Measurements from ENCODE around the gene TRIM32. TPM values are rescaled to one million over a fixed set of nuclear protein-coding genes. Genes with fewer than 3 reads are reported as not detected.

Gene TRIM32
- total and polyA plus RNA-seq, 2 of the 13 experiments (the other 11 are each of a cell fraction or from before 2014, with no cell fraction given): 6.5 to 7.7 TPM

DNA sequence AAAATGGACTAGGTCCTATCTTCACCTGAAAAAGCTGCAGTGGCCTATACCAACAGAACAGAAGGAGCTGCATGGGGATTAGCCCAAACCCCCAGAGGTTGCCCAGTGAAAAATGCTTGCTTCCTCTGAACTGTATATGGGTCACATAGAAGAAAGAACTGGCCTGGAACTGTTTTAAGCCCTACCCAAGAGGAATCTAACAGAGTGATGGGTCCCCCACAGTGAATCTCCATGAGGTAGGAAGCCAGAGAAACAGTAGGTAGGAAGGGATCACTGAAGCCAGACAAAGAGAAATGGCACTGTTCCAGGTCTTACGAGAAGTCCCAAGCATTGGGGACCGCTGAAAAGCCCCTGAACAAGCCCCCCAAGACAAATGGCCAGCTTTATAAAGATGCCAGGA, 28.8 kb upstream of the TRIM32 start (continued):
- TF ChIP-seq GMEB1 (CRISPR knock-in tag; IDR thresholded peaks at IDR 0.05; ENCODE audit: borderline replicate concordance) (no peak), ESRRA (CRISPR knock-in tag; IDR thresholded peaks at IDR 0.05; ENCODE audit: low read depth) (no peak), ZNF460 (CRISPR knock-in tag; IDR thresholded peaks at IDR 0.05; ENCODE audit: borderline replicate concordance) (no peak), SIN3A (IDR thresholded peaks at IDR 0.05; ENCODE audit: borderline replicate concordance, low read depth, low read length) (no peak), ZNF101 (CRISPR knock-in tag; IDR thresholded peaks at IDR 0.05; ENCODE audit: borderline replicate concordance, low read depth) (no peak), NAIF1 (CRISPR knock-in tag; IDR thresholded peaks at IDR 0.05; ENCODE audit: borderline replicate concordance) (no peak)

GRCh38 chr9:116661037-116661954, 25.8 kb upstream of the TRIM32 start:
- Histone ChIP-seq H3K9me3 (ENCODE audit: low read length) (no peaks in the 10 kb centered on the region), H3K27me3 (ENCODE audit: control insufficient read depth in 1 of 2, insufficient read depth in 2 of 2, low read length in 2 of 2) (no peaks in the 10 kb centered on the region), H3K4me3 (replicated peaks in 1 of 3; ENCODE audit: insufficient read depth in 1 of 3, low read depth in 2 of 3, low read length in 3 of 3) (no peak overlapping the region), H3K79me2 (ENCODE audit: insufficient read depth, low read length) (no peaks in the 10 kb centered on the region), H2AFZ (ENCODE audit: low read length) (no peak overlapping the region), H3K36me3 (replicated peaks in 1 of 2; ENCODE audit: control insufficient read depth in 1 of 2, insufficient read depth in 2 of 2, low read length in 2 of 2) (no peaks in the 10 kb centered on the region), H3K4me2 (ENCODE audit: low read depth, low read length) (no peak overlapping the region), H3K9ac (ENCODE audit: insufficient read depth, low read depth, low read length) (no peak overlapping the region), H3K4me1 (ENCODE audit: insufficient read depth, low read length) (peaks cover 8% of the 10 kb centered on the region; the same call in 1 of the 2 replicates), H4K20me1 (ENCODE audit: insufficient read depth, low read length) (no peaks in the 10 kb centered on the region), H3K27ac (ENCODE audit: extremely low read length, insufficient read depth, low read length) (no peak overlapping the region)
- intact Hi-C loops (cut with micrococcal nuclease; ENCODE audit: unreplicated experiment) (loop anchor here (1.0 to 5.0 kb wide), 5 partner anchors 72 to 1070 kb away; no protein-coding TSS in a partner anchor), in situ Hi-C loops (cut with HindIII; ENCODE audit: extremely low pct_ligation_motif_present, low pct_unique_long_range_greater_than_20kb) (loop anchor here (5.0 kb wide), 2 partner anchors 509 to 779 kb away; partner anchors contain the start of gene PAPPA)
- DNase-seq (ENCODE audit: low spot score): peak; percentile 57
- ChIA-PET CTCF (ENCODE audit: low intra/inter-chr PET ratio, low total read pairs) (interaction anchor here (0.8 to 3.8 kb wide), 4 partner anchors 72 to 1068 kb away, joined by 3 to 34 read pairs (median 4); no protein-coding TSS in a partner anchor), POLR2A (no interaction called here)
- 69% methylated on average over 7 of the region's 7 CpGs for WGBS (ENCODE audit: low lambda C conversion rate)
- no TSS peak for BruUV-seq (replicated peaks)
- ATAC-seq: peak; percentile 89
- FAIRE-seq: peak; percentile 86
- TF ChIP-seq ZNF335 (CRISPR knock-in tag; IDR thresholded peaks at IDR 0.05) (0 out of 2 replicates have a peak, but pooled peaks have one; percentile 30), SATB2 (CRISPR knock-in tag; IDR thresholded peaks at IDR 0.05) (no peak), STAG1 (CRISPR knock-in tag; IDR thresholded peaks at IDR 0.05) (peak; percentile 90), ZNF547 (CRISPR knock-in tag; IDR thresholded peaks at IDR 0.05) (no peak), ZNF792 (CRISPR knock-in tag; IDR thresholded peaks at IDR 0.05) (no peak), ZNF281 (CRISPR knock-in tag; IDR thresholded peaks at IDR 0.05; ENCODE audit: borderline replicate concordance) (no peak), MIXL1 (CRISPR knock-in tag; IDR thresholded peaks at IDR 0.05) (0 out of 2 replicates have a peak, but pooled peaks have one; percentile 43)
- TF ChIP-seq, protein P1, sequence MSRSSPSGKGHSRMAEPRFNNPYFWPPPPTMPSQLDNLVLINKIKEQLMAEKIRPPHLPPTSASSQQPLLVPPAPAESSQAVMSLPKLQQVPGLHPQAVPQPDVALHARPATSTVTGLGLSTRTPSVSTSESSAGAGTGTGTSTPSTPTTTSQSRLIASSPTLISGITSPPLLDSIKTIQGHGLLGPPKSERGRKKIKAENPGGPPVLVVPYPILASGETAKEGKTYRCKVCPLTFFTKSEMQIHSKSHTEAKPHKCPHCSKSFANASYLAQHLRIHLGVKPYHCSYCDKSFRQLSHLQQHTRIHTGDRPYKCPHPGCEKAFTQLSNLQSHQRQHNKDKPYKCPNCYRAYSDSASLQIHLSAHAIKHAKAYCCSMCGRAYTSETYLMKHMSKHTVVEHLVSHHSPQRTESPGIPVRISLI (CRISPR knock-in tag; IDR thresholded peaks at IDR 0.05; ENCODE audit: borderline replicate concordance): peak; percentile 80; the same call in 1 of the 2 replicates
- TF ChIP-seq, protein P2, sequence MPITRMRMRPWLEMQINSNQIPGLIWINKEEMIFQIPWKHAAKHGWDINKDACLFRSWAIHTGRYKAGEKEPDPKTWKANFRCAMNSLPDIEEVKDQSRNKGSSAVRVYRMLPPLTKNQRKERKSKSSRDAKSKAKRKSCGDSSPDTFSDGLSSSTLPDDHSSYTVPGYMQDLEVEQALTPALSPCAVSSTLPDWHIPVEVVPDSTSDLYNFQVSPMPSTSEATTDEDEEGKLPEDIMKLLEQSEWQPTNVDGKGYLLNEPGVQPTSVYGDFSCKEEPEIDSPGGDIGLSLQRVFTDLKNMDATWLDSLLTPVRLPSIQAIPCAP (CRISPR knock-in tag; IDR thresholded peaks at IDR 0.05; ENCODE audit: low read depth): no peak
